Astrocyte of the cerebellum (primary cell): ENCODE measurements around the gene UBE2Q2.

Experiments used
- DNase-seq: peaks from one replicate; pipeline ENCODE4 v3.0.0-alpha.2; 2011; ENCODE audit warnings: low read depth
- H3K4me3 ChIP-seq: 2 replicates; pipeline ENCODE4 v1.5.1; 2011; ENCODE audit warnings: mild to moderate bottlenecking, low read depth, low read length, moderate library complexity
- CTCF ChIP-seq: IDR thresholded peaks from 2 replicates; pipeline ENCODE4 v1.5.1; 2012; ENCODE audit warnings: low read length, low read depth, moderate library complexity, mild to moderate bottlenecking; ENCODE audit errors: missing control alignments
- in situ Hi-C: cut with HindIII; loops from 2 replicates; pipeline ENCODE4 v1.10.0; 2017; ENCODE audit warnings: low sequenced_read_pairs

The UBE2Q2 gene

GRCh38 chr15:75887178-75887577 is 43.9 kb downstream of the UBE2Q2 start:
- H3K4me3 ChIP-seq, result no peak overlapping the region
- DNase-seq, result no peak
- in situ Hi-C loops, result no loop called here
- TF ChIP-seq CTCF, result no peak

- peak; percentile 72 for DNase-seq
- H3K4me3 ChIP-seq, result no peak overlapping the region
- no peak for TF ChIP-seq CTCF
- in situ Hi-C loops, result no loop called here
Measured at GRCh38 chr15:75891895-75892294, 48.6 kb downstream of the UBE2Q2 start.

GRCh38 chr15:75895731-75896130 is 52.5 kb downstream of the UBE2Q2 start:
- in situ Hi-C loops, result loop anchor here (5.0 kb wide), 1 partner anchor 52 kb away; no protein-coding TSS in a partner anchor
- TF ChIP-seq CTCF, result no peak
- no peak overlapping the region for H3K4me3 ChIP-seq
- DNase-seq, result no peak

- no peak for TF ChIP-seq CTCF
- in situ Hi-C loops, result no loop called here
- H3K4me3 ChIP-seq, result no peak overlapping the region
- no peak for DNase-seq
Measured at GRCh38 chr15:75900577-75900976, 57.3 kb downstream of the UBE2Q2 start.

GRCh38 chr15:75902129-75902557 is 58.9 kb downstream of the UBE2Q2 start:
- H3K4me3 ChIP-seq, result no peak overlapping the region
- no peak for TF ChIP-seq CTCF
- in situ Hi-C loops, result no loop called here
- no peak for DNase-seq

GRCh38 chr15:75903331-75904239 is 60.3 kb downstream of the UBE2Q2 start, which contains the start of gene FBXO22:
TSS of gene FBXO22 (plus strand) at chr15:75903878. CDS start at chr15:75903964, 86 bp downstream.
- no peak for TF ChIP-seq CTCF
- H3K4me3 ChIP-seq, result peak within 1 kb of the TSS; percentile 91
- in situ Hi-C loops, result no loop called here
- peak; percentile 71 for DNase-seq
